K562 (cell line): ENCODE results near the gene CD109. TPM values are rescaled to one million over a fixed set of nuclear protein-coding genes. Genes with fewer than 3 reads are reported as not detected.

ENCODE experiments used
- ATAC-seq: fragments of 200-7000 bp; cut with Tn5 transposase; 3 replicates; pipeline ENCODE4 v1.9.1; 2020; ENCODE audit warnings: moderate library complexity
- BruUV-seq: library from RNA; stranded (reverse); fragments of 400-500 nt; replicated peaks from 2 replicates; lab custom pipeline; 2021; lab: Mats Ljungman, UMichigan
- CTCF ChIA-PET: fragments of 300-600 bp; formaldehyde crosslinking; extraction: SDS; loops from one replicate; lab custom pipeline; 2021; ENCODE audit warnings: low intra/inter-chr PET ratio; lab: Yijun Ruan, JAX
- POLR2A ChIA-PET: fragments of 300-600, 350-650 bp; sonication (Branson Sonifier 250); formaldehyde crosslinking; extraction: SDS; loops from one replicate; lab custom pipeline; 2021; ENCODE audit warnings: antibody characterized with exemption, inconsistent platforms; lab: Yijun Ruan, JAX
- DNase-seq, 4 experiments: peaks; one replicate each; pipeline versions ENCODE4 v3.0.0 to v3.0.0-alpha.2; 2011 to 2018; ENCODE audit warnings: low spot score in 3 of 4, mixed read lengths in 3 of 4; ENCODE audit errors: extremely low read depth in 1 of 4
- FAIRE-seq: peaks from 2 replicates; lab custom pipeline; 2011; peaks lifted over from hg19 to GRCh38; lab: Jason Lieb, UNC
- H2AFZ ChIP-seq: 2 replicates; pipeline ENCODE4 v1.6.0; 2011; ENCODE audit warnings: low read depth, low read length, control low read depth, inconsistent platforms
- H3K27ac ChIP-seq: fragments of 200-600 bp; 3 replicates; pipeline ENCODE4 v1.8.0; 2011; ENCODE audit warnings: low read depth, mild to moderate bottlenecking, control low read depth, inconsistent platforms, low read length, moderate library complexity, mixed read lengths; ENCODE audit errors: extremely low read depth
- H3K27me3 ChIP-seq, 2 experiments: fragments of 300-600 bp in 1 of 2; 2 replicates in 1 of 2; 3 replicates in 1 of 2; pipeline versions ENCODE4 v1.6.0 to v1.8.0; 2011; ENCODE audit warnings: inconsistent platforms in 2 of 2, low read length in 2 of 2, mild to moderate bottlenecking in 1 of 2, mixed read lengths in 1 of 2, moderate library complexity in 1 of 2; ENCODE audit not compliant: control insufficient read depth in 2 of 2, insufficient read depth in 2 of 2
- H3K36me3 ChIP-seq: fragments of 300-600 bp; 3 replicates; pipeline ENCODE4 v1.8.0; 2011; ENCODE audit warnings: mild to moderate bottlenecking, low read length, inconsistent platforms; ENCODE audit not compliant: control insufficient read depth, insufficient read depth
- H3K4me1 ChIP-seq, 2 experiments: fragments of 200-600 bp in 1 of 2; replicated peaks in 1 of 2; 2 replicates in 1 of 2; 3 replicates in 1 of 2; pipeline versions ENCODE4 v1.5.1 to v1.8.0; 2011; ENCODE audit warnings: inconsistent platforms in 2 of 2, low read length in 2 of 2, mild to moderate bottlenecking in 1 of 2, mixed read lengths in 1 of 2, moderate library complexity in 1 of 2; ENCODE audit not compliant: control insufficient read depth in 2 of 2, insufficient read depth in 2 of 2
- H3K4me2 ChIP-seq: 2 replicates; pipeline ENCODE4 v1.6.1; 2011; ENCODE audit warnings: low read length, control low read depth, inconsistent platforms, mixed read lengths; ENCODE audit not compliant: insufficient read depth
- H3K4me3 ChIP-seq: fragments of 200-600 bp; sonication (generic), shearing (Covaris generic); 2 replicates; pipeline ENCODE4 v1.5.1; 2016; ENCODE audit warnings: control low read depth, inconsistent platforms
- H3K79me2 ChIP-seq: fragments of 200-600 bp; 3 replicates; pipeline ENCODE4 v1.8.0; 2011; ENCODE audit warnings: low read length, inconsistent platforms; ENCODE audit not compliant: control insufficient read depth, insufficient read depth
- H3K9ac ChIP-seq, 2 experiments: 2 replicates each; pipeline versions ENCODE4 v1.6.0 to v1.6.1; 2011; ENCODE audit warnings: low read depth in 2 of 2, low read length in 2 of 2, control low read depth in 1 of 2, inconsistent platforms in 1 of 2, mild to moderate bottlenecking in 1 of 2, mixed read lengths in 1 of 2; ENCODE audit not compliant: insufficient read depth in 1 of 2
- H3K9me1 ChIP-seq: one replicate; pipeline ENCODE4 v1.6.0; 2011; ENCODE audit warnings: inconsistent platforms, mild to moderate bottlenecking, low read length, moderate library complexity; ENCODE audit not compliant: control insufficient read depth, insufficient read depth
- H3K9me3 ChIP-seq: replicated peaks from 2 replicates; pipeline ENCODE4 v1.5.1; 2011; ENCODE audit warnings: low read depth, low read length, inconsistent platforms; ENCODE audit not compliant: control insufficient read depth, insufficient read depth
- H4K20me1 ChIP-seq: replicated peaks from 2 replicates; pipeline ENCODE4 v1.6.1; 2011; ENCODE audit warnings: low read length, inconsistent platforms, mixed read lengths; ENCODE audit not compliant: control insufficient read depth, insufficient read depth
- LEF1 ChIP-seq: fragments of 450-650 bp; IDR thresholded peaks from 2 replicates; pipeline ENCODE4 v1.6.1; 2016; ENCODE audit warnings: mild to moderate bottlenecking
- SAFB ChIP-seq: fragments of 200-400 bp; formaldehyde crosslinking; IDR thresholded peaks from 2 replicates; pipeline ENCODE4 v1.6.1; 2017; ENCODE audit warnings: low read depth, low read length, borderline replicate concordance
- ZHX1 ChIP-seq: fragments of 150-350 bp; conservative IDR thresholded peaks from 2 replicates; pipeline ENCODE4 v1.6.1; 2014; ENCODE audit warnings: low read length
- ZNF197 ChIP-seq: fragments of 200-800 bp; sonication (Bioruptor generic); IDR thresholded peaks from 2 replicates; pipeline ENCODE4 v1.6.1; 2016; ENCODE audit warnings: low read depth, missing genetic modification characterization, missing compliant biosample characterization
- WGBS: fragments of 100-300 bp; shearing (Covaris generic); methylation state at CpG from one replicate; pipeline ENCODE4 v1.1.6; 2016; ENCODE audit warnings: low coverage, mixed read lengths; ENCODE audit not compliant: insufficient coverage; ENCODE audit errors: missing lambda C conversion rate; 5-methylcytosine and 5-hydroxymethylcytosine counted together
- in situ Hi-C: fragments of 300-500 bp; cut with MboI; formaldehyde crosslinking; loops from 4 replicates; pipeline ENCODE4 v1.15.0; 2018; ENCODE audit warnings: inconsistent platforms, mixed read lengths
- intact Hi-C: fragments of 100-400 bp; cut with micrococcal nuclease; formaldehyde crosslinking; loops from 2 replicates; pipeline ENCODE4 v1.14.2; 2022
- polyA plus RNA-seq, 8 experiments: library from polyadenylated mRNA; depleted of rRNA in 4 of 8; stranded (reverse) in 5 of 8; unstranded in 3 of 8; fragments of >200 nt; fragmentation: Nextera tagmentation in 2 of 8; fragmentation: Illumina TruSeq in 1 of 8; extraction: Ambion mirVana in 2 of 8; extraction: Trizol in 1 of 8; gene quantifications; 2 replicates each; pipeline versions ENCODE4 v1.2.1 to v1.2.3, GENCODE V29; 2011 to 2014; ENCODE audit warnings: inconsistent platforms in 1 of 8, missing spikeins in 1 of 8
- total RNA-seq, 7 experiments: library from RNA; depleted of rRNA in 6 of 7; stranded (reverse); fragments of >200 nt in 6 of 7; fragmentation: Illumina TruSeq in 2 of 7; extraction: Trizol in 2 of 7; gene quantifications; 2 replicates each; pipeline versions ENCODE4 v1.2.1 to v1.2.3, GENCODE V29; 2011 to 2021; ENCODE audit warnings: low replicate concordance in 1 of 7
- TF ChIP-seq, protein P1 (sequence below): fragments of 250-450 bp; sonication (Bioruptor Pico); IDR thresholded peaks from 2 replicates; pipeline ENCODE4 v1.8.0; 2022; ENCODE audit warnings: inconsistent platforms, mild to moderate bottlenecking, moderate library complexity, borderline replicate concordance
- TF ChIP-seq, protein P2 (sequence below): fragments of 250-450 bp; sonication (Bioruptor Pico); IDR thresholded peaks from 2 replicates; pipeline ENCODE4 v1.5.0; 2021

Gene CD109
- total and polyA plus RNA-seq, 9 of the 15 experiments (the other 6 are each of a cell fraction or from before 2014, with no cell fraction given), result under 0.01 to 0.22 (median 0.11) TPM

- POLR2A ChIA-PET, result no interaction called here
- H3K4me2 ChIP-seq, result no peak overlapping the region
Measured at GRCh38 chr6:73858376-73858775, 162.4 kb downstream of the CD109 start.

More at GRCh38 chr6:73858376-73858775, 162.4 kb downstream of the CD109 start:
- Histone ChIP-seq H3K4me3 (no peak overlapping the region), H3K27ac (no peak overlapping the region), H3K79me2 (no peaks in the 10 kb centered on the region), H2AFZ (no peak overlapping the region), H3K9me3 (no peaks in the 10 kb centered on the region), H3K9me1 (no peaks in the 10 kb centered on the region), H3K9ac (no peak overlapping the region), H4K20me1 (no peaks in the 10 kb centered on the region), H3K36me3 (no peaks in the 10 kb centered on the region), H3K4me1 (no peaks in the 10 kb centered on the region), H3K27me3 (no peaks in the 10 kb centered on the region)
- FAIRE-seq (no peak), ATAC-seq (no peak), DNase-seq (no peak)
- in situ Hi-C loops, result no loop called here
- intact Hi-C loops, result no loop called here
- TF ChIP-seq ZHX1, result no peak
- no peak for TF ChIP-seq SAFB
- TF ChIP-seq LEF1, result no peak
- TF ChIP-seq, protein P1, sequence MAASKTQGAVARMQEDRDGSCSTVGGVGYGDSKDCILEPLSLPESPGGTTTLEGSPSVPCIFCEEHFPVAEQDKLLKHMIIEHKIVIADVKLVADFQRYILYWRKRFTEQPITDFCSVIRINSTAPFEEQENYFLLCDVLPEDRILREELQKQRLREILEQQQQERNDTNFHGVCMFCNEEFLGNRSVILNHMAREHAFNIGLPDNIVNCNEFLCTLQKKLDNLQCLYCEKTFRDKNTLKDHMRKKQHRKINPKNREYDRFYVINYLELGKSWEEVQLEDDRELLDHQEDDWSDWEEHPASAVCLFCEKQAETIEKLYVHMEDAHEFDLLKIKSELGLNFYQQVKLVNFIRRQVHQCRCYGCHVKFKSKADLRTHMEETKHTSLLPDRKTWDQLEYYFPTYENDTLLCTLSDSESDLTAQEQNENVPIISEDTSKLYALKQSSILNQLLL (CRISPR knock-in tag), result no peak
- TF ChIP-seq, protein P2, sequence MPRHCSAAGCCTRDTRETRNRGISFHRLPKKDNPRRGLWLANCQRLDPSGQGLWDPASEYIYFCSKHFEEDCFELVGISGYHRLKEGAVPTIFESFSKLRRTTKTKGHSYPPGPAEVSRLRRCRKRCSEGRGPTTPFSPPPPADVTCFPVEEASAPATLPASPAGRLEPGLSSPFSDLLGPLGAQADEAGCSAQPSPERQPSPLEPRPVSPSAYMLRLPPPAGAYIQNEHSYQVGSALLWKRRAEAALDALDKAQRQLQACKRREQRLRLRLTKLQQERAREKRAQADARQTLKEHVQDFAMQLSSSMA, result no peak
- TF ChIP-seq ZNF197 (CRISPR knock-in tag), result no peak
- no TSS peak for BruUV-seq
- WGBS, result 0% methylated on average over 1 of the region's 1 CpG
- CTCF ChIA-PET, result no interaction called here
